HepG2 (cell line): ENCODE data around the gene STRADA. TPM values are rescaled to one million over a fixed set of nuclear protein-coding genes. Genes with fewer than 3 reads are reported as not detected.

Experiments
- CENPT ChIP-seq: sonication (generic); formaldehyde crosslinking; IDR thresholded peaks from 2 replicates; pipeline ENCODE4 v1.8.0; 2022; ENCODE audit warnings: low read depth, mild to moderate bottlenecking, moderate library complexity, missing genetic modification reagents
- CHCHD3 ChIP-seq: sonication (generic); formaldehyde crosslinking; IDR thresholded peaks from 2 replicates; pipeline ENCODE4 v1.8.0; 2022; ENCODE audit warnings: mild to moderate bottlenecking, missing genetic modification reagents, moderate library complexity
- CREB1 ChIP-seq, 2 experiments: fragments of 450-650 bp in 1 of 2; IDR thresholded peaks; 2 replicates each; pipeline ENCODE4 v1.6.1; 2016 to 2017; ENCODE audit warnings: control low read depth in 1 of 2, mild to moderate bottlenecking in 1 of 2, missing compliant biosample characterization in 1 of 2, missing genetic modification characterization in 1 of 2
- FOXA1 ChIP-seq, 2 experiments: fragments of 450-650 bp in 1 of 2; sonication (generic) in 1 of 2; formaldehyde crosslinking in 1 of 2; IDR thresholded peaks; 2 replicates each; pipeline versions ENCODE4 v1.4.0 to v1.6.1; 2016 to 2020; ENCODE audit warnings: missing genetic modification reagents in 1 of 2
- HHEX ChIP-seq: IDR thresholded peaks from 2 replicates; pipeline ENCODE4 v1.6.1; 2016; ENCODE audit warnings: control low read depth
- NCOR1 ChIP-seq: fragments of 200-600 bp; sonication (generic); IDR thresholded peaks from 2 replicates; pipeline ENCODE4 v1.7.0; 2017; ENCODE audit warnings: antibody characterized with exemption, low read length, borderline replicate concordance
- REXO4 ChIP-seq: sonication (generic); formaldehyde crosslinking; IDR thresholded peaks from 2 replicates; pipeline ENCODE4 v1.8.0; 2022; ENCODE audit warnings: missing genetic modification reagents, mild to moderate bottlenecking, borderline replicate concordance
- ZFP41 ChIP-seq: sonication (generic); formaldehyde crosslinking; IDR thresholded peaks from 2 replicates; pipeline ENCODE4 v1.4.0; 2020; ENCODE audit warnings: mild to moderate bottlenecking, missing genetic modification reagents, borderline replicate concordance
- ZNF101 ChIP-seq: sonication (generic); formaldehyde crosslinking; IDR thresholded peaks from 2 replicates; pipeline ENCODE4 v1.4.0; 2020; ENCODE audit warnings: mild to moderate bottlenecking, low read depth, missing genetic modification reagents, borderline replicate concordance
- ZNF530 ChIP-seq: sonication (generic); formaldehyde crosslinking; IDR thresholded peaks from 2 replicates; pipeline ENCODE4 v1.5.0; 2020; ENCODE audit warnings: low read depth, mild to moderate bottlenecking, missing genetic modification reagents
- ZSCAN9 ChIP-seq: IDR thresholded peaks from 2 replicates; pipeline ENCODE4 v1.6.1; 2016; ENCODE audit warnings: borderline replicate concordance
- polyA plus RNA-seq, 8 experiments: library from polyadenylated mRNA; depleted of rRNA in 3 of 8; stranded (reverse) in 7 of 8; unstranded in 1 of 8; fragments of >200 nt; fragmentation: Illumina TruSeq in 4 of 8; extraction: Trizol in 4 of 8; gene quantifications; 2 replicates each; pipeline versions ENCODE4 v1.2.1 to v1.2.3, GENCODE V29; 2011 to 2016; ENCODE audit warnings: low read depth in 4 of 8, missing spikeins in 1 of 8, mixed read lengths in 1 of 8; ENCODE audit not compliant: insufficient read depth in 1 of 8
- total RNA-seq, 5 experiments: library from RNA; depleted of rRNA; stranded (reverse); fragments of >200 nt; fragmentation: Illumina TruSeq; extraction: Trizol; gene quantifications; 2 replicates each; pipeline ENCODE4 v1.2.3, GENCODE V29; 2016; ENCODE audit warnings: low read depth in 1 of 5
- TF ChIP-seq, protein P1 (sequence below), 2 experiments: fragments of 450-650 bp in 1 of 2; sonication (generic) in 1 of 2; formaldehyde crosslinking; IDR thresholded peaks; 2 replicates each; pipeline versions ENCODE4 v1.5.0 to v1.8.0; 2020 to 2022; ENCODE audit warnings: mild to moderate bottlenecking in 1 of 2, missing genetic modification reagents in 1 of 2
- TF ChIP-seq, protein P2 (sequence below): IDR thresholded peaks from 2 replicates; pipeline ENCODE4 v1.6.1; 2012; ENCODE audit warnings: low read depth, low read length, improper control_type of control experiment
- TF ChIP-seq, protein P3 (sequence below): sonication (generic); formaldehyde crosslinking; IDR thresholded peaks from 2 replicates; pipeline ENCODE4 v1.8.0; 2022; ENCODE audit warnings: missing genetic modification reagents, mild to moderate bottlenecking, inconsistent platforms, borderline replicate concordance
- TF ChIP-seq, protein P4 (sequence below): sonication (generic); formaldehyde crosslinking; IDR thresholded peaks from 2 replicates; pipeline ENCODE4 v1.5.1; 2020; ENCODE audit warnings: missing genetic modification reagents, mild to moderate bottlenecking, borderline replicate concordance
- TF ChIP-seq, protein P5 (sequence below), 2 experiments: sonication (generic) in 1 of 2; formaldehyde crosslinking in 1 of 2; IDR thresholded peaks; 2 replicates each; pipeline versions ENCODE4 v1.6.1 to v1.9.0; 2014 to 2022; ENCODE audit warnings: antibody characterized with exemption in 1 of 2, borderline replicate concordance in 1 of 2, inconsistent platforms in 1 of 2, low read depth in 1 of 2, missing genetic modification reagents in 1 of 2

Gene STRADA
- total and polyA plus RNA-seq, 2 of the 13 experiments (the other 11 are each of a cell fraction or from before 2014, with no cell fraction given): 17.6 to 17.9 TPM

DNA sequence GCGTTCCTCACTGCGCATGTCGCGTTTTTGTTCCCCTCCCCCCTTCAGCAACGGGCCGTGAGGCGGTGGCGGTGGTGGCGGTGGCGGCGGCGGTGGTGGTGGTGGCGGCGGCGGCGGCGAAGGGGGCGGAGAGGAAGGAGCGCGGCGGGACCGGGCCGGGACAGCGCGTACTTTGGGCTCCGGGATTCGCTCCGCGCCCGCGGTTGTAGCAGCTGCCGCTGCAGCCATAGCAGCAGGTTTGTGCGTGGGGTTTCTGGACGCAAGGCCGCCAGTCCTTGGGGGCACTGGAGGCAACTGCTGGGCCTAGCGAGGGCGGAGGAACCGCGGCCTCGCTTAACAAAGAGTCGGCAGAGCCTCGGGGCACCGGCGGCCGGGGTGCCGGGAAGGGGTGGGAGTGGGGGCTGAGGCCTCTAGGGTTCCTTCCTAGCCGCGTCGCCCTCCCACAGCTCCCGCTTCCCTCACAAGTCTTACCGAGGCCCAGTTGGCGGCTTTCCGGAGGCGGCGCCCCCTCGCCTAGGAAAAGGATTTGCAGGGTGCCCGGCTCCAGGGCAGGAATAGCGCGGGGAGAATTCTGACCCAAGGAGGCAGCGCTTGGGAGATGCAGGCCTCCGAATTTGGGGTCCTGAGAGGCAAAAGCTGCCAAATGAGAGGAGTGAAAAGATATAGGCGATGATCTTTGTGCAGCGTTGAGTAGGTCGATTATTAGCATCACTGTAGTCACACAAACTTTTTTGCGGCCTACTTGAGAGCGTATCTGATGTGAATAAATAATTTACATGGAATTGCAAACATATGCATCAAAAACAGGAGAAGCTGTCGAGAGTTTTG lies 32.8 kb upstream of the STRADA start, which contains the start of gene DDX42 (continued):
- TF ChIP-seq, protein P1, sequence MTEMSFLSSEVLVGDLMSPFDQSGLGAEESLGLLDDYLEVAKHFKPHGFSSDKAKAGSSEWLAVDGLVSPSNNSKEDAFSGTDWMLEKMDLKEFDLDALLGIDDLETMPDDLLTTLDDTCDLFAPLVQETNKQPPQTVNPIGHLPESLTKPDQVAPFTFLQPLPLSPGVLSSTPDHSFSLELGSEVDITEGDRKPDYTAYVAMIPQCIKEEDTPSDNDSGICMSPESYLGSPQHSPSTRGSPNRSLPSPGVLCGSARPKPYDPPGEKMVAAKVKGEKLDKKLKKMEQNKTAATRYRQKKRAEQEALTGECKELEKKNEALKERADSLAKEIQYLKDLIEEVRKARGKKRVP (CRISPR knock-in tag; IDR thresholded peaks at IDR 0.05): 0 out of 4 replicates have a peak, but pooled peaks of 1 of the 2 experiments have one; percentile 10
- TF ChIP-seq CENPT (CRISPR knock-in tag) (no peak), NCOR1 (no peak), ZNF101 (CRISPR knock-in tag) (no peak; the same call in 1 of the 2 replicates), CHCHD3 (CRISPR knock-in tag) (peak; percentile 56; the same call in 1 of the 2 replicates), CREB1 (IDR thresholded peaks at IDR 0.05) (no peak), CREB1 (CRISPR knock-in tag; IDR thresholded peaks at IDR 0.05) (no peak), HHEX (CRISPR knock-in tag) (no peak), REXO4 (CRISPR knock-in tag) (no peak), ZNF530 (CRISPR knock-in tag) (no peak), FOXA1 (IDR thresholded peaks at IDR 0.05) (no peak), FOXA1 (CRISPR knock-in tag; IDR thresholded peaks at IDR 0.05) (no peak), ZFP41 (CRISPR knock-in tag) (no peak), ZSCAN9 (CRISPR knock-in tag) (no peak)
- TF ChIP-seq, protein P2, sequence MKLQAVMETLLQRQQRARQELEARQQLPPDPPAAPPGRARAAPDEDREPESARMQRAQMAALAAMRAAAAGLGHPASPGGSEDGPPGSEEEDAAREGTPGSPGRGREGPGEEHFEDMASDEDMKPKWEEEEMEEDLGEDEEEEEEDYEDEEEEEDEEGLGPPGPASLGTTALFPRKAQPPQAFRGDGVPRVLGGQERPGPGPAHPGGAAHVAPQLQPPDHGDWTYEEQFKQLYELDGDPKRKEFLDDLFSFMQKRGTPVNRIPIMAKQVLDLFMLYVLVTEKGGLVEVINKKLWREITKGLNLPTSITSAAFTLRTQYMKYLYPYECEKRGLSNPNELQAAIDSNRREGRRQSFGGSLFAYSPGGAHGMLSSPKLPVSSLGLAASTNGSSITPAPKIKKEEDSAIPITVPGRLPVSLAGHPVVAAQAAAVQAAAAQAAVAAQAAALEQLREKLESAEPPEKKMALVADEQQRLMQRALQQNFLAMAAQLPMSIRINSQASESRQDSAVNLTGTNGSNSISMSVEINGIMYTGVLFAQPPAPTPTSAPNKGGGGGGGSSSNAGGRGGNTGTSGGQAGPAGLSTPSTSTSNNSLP: no peak
- TF ChIP-seq, protein P3, sequence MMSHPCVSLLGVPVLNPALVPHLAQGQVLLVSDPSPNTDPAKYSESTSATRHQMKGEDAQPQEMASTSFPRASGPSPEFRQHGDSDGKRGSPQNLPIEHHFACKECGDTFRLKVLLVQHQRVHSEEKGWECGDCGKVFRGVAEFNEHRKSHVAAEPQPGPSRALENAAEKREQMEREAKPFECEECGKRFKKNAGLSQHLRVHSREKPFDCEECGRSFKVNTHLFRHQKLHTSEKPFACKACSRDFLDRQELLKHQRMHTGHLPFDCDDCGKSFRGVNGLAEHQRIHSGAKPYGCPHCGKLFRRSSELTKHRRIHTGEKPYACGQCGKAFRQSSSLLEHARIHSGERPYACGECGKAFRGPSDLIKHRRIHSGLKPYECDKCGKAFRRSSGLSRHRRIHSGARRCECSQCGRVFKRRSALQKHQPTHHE (CRISPR knock-in tag): no peak
- TF ChIP-seq, protein P4, sequence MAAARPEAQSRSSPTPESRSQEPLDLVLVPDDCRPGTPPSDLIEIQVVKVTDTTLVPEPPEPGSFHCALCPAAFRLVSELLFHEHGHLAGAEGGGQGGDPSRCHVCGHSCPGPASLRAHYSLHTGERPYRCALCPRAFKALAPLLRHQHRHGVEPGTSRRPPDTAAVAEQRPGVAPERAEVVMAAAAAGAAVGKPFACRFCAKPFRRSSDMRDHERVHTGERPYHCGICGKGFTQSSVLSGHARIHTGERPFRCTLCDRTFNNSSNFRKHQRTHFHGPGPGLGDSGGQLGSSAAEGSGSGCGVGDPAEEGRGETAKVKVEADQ (CRISPR knock-in tag): 0 out of 2 replicates have a peak, but pooled peaks have one; percentile 56
- TF ChIP-seq, protein P5, sequence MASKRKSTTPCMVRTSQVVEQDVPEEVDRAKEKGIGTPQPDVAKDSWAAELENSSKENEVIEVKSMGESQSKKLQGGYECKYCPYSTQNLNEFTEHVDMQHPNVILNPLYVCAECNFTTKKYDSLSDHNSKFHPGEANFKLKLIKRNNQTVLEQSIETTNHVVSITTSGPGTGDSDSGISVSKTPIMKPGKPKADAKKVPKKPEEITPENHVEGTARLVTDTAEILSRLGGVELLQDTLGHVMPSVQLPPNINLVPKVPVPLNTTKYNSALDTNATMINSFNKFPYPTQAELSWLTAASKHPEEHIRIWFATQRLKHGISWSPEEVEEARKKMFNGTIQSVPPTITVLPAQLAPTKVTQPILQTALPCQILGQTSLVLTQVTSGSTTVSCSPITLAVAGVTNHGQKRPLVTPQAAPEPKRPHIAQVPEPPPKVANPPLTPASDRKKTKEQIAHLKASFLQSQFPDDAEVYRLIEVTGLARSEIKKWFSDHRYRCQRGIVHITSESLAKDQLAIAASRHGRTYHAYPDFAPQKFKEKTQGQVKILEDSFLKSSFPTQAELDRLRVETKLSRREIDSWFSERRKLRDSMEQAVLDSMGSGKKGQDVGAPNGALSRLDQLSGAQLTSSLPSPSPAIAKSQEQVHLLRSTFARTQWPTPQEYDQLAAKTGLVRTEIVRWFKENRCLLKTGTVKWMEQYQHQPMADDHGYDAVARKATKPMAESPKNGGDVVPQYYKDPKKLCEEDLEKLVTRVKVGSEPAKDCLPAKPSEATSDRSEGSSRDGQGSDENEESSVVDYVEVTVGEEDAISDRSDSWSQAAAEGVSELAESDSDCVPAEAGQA (IDR thresholded peaks at IDR 0.05; ENCODE audit: low read depth): no peak
- TF ChIP-seq, protein P5 (CRISPR knock-in tag; IDR thresholded peaks at IDR 0.05; ENCODE audit: borderline replicate concordance): peak; percentile 56; the same call in 1 of the 2 replicates
